Ammon's horn (tissue), 1 donor: ENCODE results near the gene RGS9.
"Not testable (repeated sequence)": the region's sequence is repeated elsewhere in the genome, so short reads cannot be mapped to it uniquely, and the experiment has no call there.

ENCODE experiments used
- DNase-seq: peaks from one replicate; pipeline ENCODE4 v3.0.0-alpha.2; 2016; ENCODE audit warnings: low spot score

The RGS9 gene

GRCh38 chr17:65116515-65116914 is 20.7 kb upstream of the RGS9 start:
- not testable (repeated sequence) for DNase-seq

- no peak for DNase-seq
Measured at GRCh38 chr17:65117384-65118035, 19.7 kb upstream of the RGS9 start.

- no peak for DNase-seq
Measured at GRCh38 chr17:65121368-65121767, 15.8 kb upstream of the RGS9 start.

- DNase-seq: no peak
Measured at GRCh38 chr17:65121916-65122806, 15.0 kb upstream of the RGS9 start.

GRCh38 chr17:65122836-65123756 is 14.1 kb upstream of the RGS9 start:
- DNase-seq: peak; percentile 86

GRCh38 chr17:65123757-65124675 is 13.2 kb upstream of the RGS9 start:
- no peak for DNase-seq

GRCh38 chr17:65130832-65131231 is 6.3 kb upstream of the RGS9 start:
- no peak for DNase-seq

GRCh38 chr17:65131240-65131639 is 5.9 kb upstream of the RGS9 start:
- no peak for DNase-seq

GRCh38 chr17:65131946-65132345 is 5.2 kb upstream of the RGS9 start:
- DNase-seq: no peak

GRCh38 chr17:65134035-65134434 is 3.1 kb upstream of the RGS9 start:
- no peak for DNase-seq

GRCh38 chr17:65139101-65139764 is 2.1 kb downstream of the RGS9 start:
- no peak for DNase-seq

- DNase-seq: no peak
Measured at GRCh38 chr17:65142247-65142646, 5.1 kb downstream of the RGS9 start.

- no peak for DNase-seq
Measured at GRCh38 chr17:65143889-65144604, 6.9 kb downstream of the RGS9 start.

GRCh38 chr17:65145743-65146142 is 8.6 kb downstream of the RGS9 start:
- no peak for DNase-seq

- DNase-seq: no peak
Measured at GRCh38 chr17:65147955-65148354, 10.8 kb downstream of the RGS9 start.

- no peak for DNase-seq
Measured at GRCh38 chr17:65154770-65155589, 17.8 kb downstream of the RGS9 start.

GRCh38 chr17:65155622-65156021 is 18.5 kb downstream of the RGS9 start:
- no peak for DNase-seq

- no peak for DNase-seq
Measured at GRCh38 chr17:65156185-65156834, 19.1 kb downstream of the RGS9 start.
